GM12873 (cell line): ENCODE data around the gene PFDN1.

Experiments used
- CTCF ChIP-seq: IDR thresholded peaks from 2 replicates; pipeline ENCODE4 v1.5.1; 2012; ENCODE audit warnings: low read depth, mild to moderate bottlenecking, moderate library complexity, low read length, control low read depth; ENCODE audit not compliant: insufficient read depth; ENCODE audit errors: missing control alignments

Gene PFDN1

GRCh38 chr5:140318792-140319191 lies 15.9 kb upstream of the PFDN1 start:
- TF ChIP-seq CTCF: no peak

DNA sequence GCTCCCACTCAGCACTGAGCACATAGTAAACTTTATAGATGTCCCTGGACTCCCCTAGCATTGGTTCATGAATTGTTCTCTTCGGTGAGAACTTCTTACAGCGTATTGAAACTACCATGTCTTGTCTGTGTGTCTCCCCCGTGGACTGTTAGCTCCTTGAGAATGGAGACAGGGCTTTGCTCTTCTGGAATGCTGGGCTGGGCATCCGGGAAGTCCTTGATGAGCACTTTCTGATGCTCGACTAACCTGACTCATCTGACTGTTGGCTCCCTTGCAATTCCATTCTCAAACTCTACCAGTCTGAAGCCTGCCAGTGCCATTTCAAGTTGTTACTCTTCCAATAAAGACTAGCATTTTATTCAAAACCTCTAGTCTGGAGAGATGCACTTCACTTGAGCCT lies 15.0 kb upstream of the PFDN1 start:
- no peak for TF ChIP-seq CTCF

GRCh38 chr5:140312791-140313189 lies 9.9 kb upstream of the PFDN1 start:
- TF ChIP-seq CTCF: no peak

GRCh38 chr5:140312067-140312790 lies 9.3 kb upstream of the PFDN1 start:
- TF ChIP-seq CTCF: no peak

DNA sequence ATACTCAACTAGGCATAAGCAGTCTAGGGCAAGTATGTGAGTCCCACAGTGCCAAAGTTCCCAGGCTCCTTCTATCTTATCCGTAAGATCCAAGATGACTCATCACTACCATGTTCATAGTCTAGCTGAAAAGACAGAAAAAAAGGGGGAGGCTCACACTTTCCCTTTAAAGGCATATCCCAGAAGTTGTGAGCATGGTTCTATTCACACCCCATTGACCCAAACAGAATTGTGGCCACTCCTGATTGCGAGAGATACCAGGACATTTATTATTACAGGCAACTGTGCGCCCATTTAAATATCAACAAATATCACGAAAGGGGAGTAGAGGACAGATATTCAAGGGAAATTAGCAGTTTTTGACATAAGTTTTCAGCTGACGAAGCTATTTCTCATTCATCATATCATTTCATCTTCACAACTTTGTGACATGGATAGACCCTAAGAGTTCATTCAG lies 8.1 kb upstream of the PFDN1 start:
- TF ChIP-seq CTCF: no peak

DNA sequence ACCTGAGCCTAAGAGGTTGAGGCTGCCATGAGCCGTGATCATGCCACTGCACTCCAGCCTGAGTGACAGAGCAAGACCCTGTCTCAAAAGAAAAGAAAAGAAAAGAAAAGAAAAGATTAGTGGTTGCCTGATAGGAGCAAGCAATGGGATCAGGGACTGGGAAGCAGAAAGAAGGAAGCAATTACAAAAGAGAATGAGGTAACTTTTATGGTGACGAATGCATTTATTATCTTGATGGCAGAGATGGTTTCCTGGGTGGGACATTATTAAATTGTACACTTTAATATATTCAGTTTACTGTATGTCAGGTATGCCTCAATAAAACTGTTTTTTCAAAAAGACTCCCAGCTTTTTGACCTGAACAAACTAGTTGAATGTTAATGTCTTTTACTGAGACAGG lies 7.5 kb upstream of the PFDN1 start:
- TF ChIP-seq CTCF: no peak

- no peak for TF ChIP-seq CTCF
Observed at GRCh38 chr5:140309706-140310249, 6.9 kb upstream of the PFDN1 start.
